Measurements from ENCODE around the gene RAD1.

GRCh38 chr5:34916518-34916917, 1.2 kb upstream of the RAD1 start:
- TF ChIP-seq FOXK2 (IDR thresholded peaks at IDR 0.05) (no peak), SP1 (IDR thresholded peaks at IDR 0.05) (no peak), FOXA1 (IDR thresholded peaks at IDR 0.05) (no peak), BHLHE40 (IDR thresholded peaks at IDR 0.05; ENCODE audit: borderline replicate concordance) (no peak), PKNOX1 (IDR thresholded peaks at IDR 0.05) (no peak), CTBP1 (IDR thresholded peaks at IDR 0.05; ENCODE audit: borderline replicate concordance) (no peak), SUZ12 (IDR thresholded peaks at IDR 0.05) (no peak), ZNF384 (IDR thresholded peaks at IDR 0.05) (no peak), NFRKB (IDR thresholded peaks at IDR 0.05) (no peak), FOXM1 (IDR thresholded peaks at IDR 0.05; ENCODE audit: borderline replicate concordance) (no peak)

Data from HEK293T (cell line).